Measurements from ENCODE around the gene RACGAP1. TPM values are rescaled to one million over a fixed set of nuclear protein-coding genes. Genes with fewer than 3 reads are reported as not detected.

The RACGAP1 gene
- total and polyA plus RNA-seq, 2 experiments from 2014 or later: 19.0 to 52.8 TPM

GRCh38 chr12:50065726-50066310, 40.5 kb upstream of the RACGAP1 start:
- Histone ChIP-seq H4K20me1 (replicated peaks; ENCODE audit: insufficient read depth) (no peaks in the 10 kb centered on the region), H3K9me2 (ENCODE audit: insufficient read depth) (no peaks in the 10 kb centered on the region), H2AFZ (no peak overlapping the region), H3K27me3 (ENCODE audit: insufficient read depth) (peaks cover 14% of the 10 kb centered on the region), H3K4me2 (no peak overlapping the region), H3K27ac (ENCODE audit: low read depth) (no peak overlapping the region), H3K79me2 (replicated peaks; ENCODE audit: insufficient read depth) (no peaks in the 10 kb centered on the region), H3F3A (replicated peaks; ENCODE audit: low read depth) (no peaks in the 10 kb centered on the region), H3K4me1 (ENCODE audit: insufficient read depth) (peaks cover 3% of the 10 kb centered on the region; the same call in 1 of the 2 replicates), H3K4me3 (no peak overlapping the region), H3K36me3 (ENCODE audit: insufficient read depth) (no peaks in the 10 kb centered on the region)
- no peaks in the 10 kb centered on the region for H3K9me3 Mint-ChIP-seq
- H3K4me3 Mint-ChIP-seq: no peak overlapping the region
- TF ChIP-seq STAT1 (IDR thresholded peaks at IDR 0.05; ENCODE audit: unreplicated experiment): no peak
- TF ChIP-seq EZH2 (IDR thresholded peaks at IDR 0.05; ENCODE audit: low read depth, unreplicated experiment): no peak
- no peak for TF ChIP-seq NANOG (IDR thresholded peaks at IDR 0.05; ENCODE audit: borderline replicate concordance)
- no peak for TF ChIP-seq ZNF114 (CRISPR knock-in tag; IDR thresholded peaks at IDR 0.05)
- no peak for TF ChIP-seq JUNB (IDR thresholded peaks at IDR 0.05; ENCODE audit: unreplicated experiment)
- TF ChIP-seq CTCF (conservative IDR thresholded peaks at IDR 0.05; ENCODE audit: low read depth in 2 of 2): no peak
- no peak for TF ChIP-seq EZH2phosphoT487 (IDR thresholded peaks at IDR 0.05; ENCODE audit: unreplicated experiment)
- ATAC-seq (no peak), DNase-seq (ENCODE audit: low spot score) (no peak)
- no peak overlapping the region for H3K27ac Mint-ChIP-seq
- H3K27me3 Mint-ChIP-seq (ENCODE audit: insufficient read depth, low read depth, poor library complexity): peaks cover 2% of the 10 kb centered on the region
- H3K36me3 Mint-ChIP-seq (ENCODE audit: low read depth): no peaks in the 10 kb centered on the region; the same call in 2 of the 3 replicates
- peaks cover 12% of the 10 kb centered on the region for H3K4me1 Mint-ChIP-seq

GRCh38 chr12:50062728-50063460, 37.6 kb upstream of the RACGAP1 start:
- Histone ChIP-seq H4K20me1 (replicated peaks; ENCODE audit: insufficient read depth) (no peaks in the 10 kb centered on the region), H3K9me2 (ENCODE audit: insufficient read depth) (no peaks in the 10 kb centered on the region), H3K27me3 (ENCODE audit: insufficient read depth) (peaks cover 44% of the 10 kb centered on the region), H3F3A (replicated peaks; ENCODE audit: low read depth) (no peaks in the 10 kb centered on the region), H3K27ac (ENCODE audit: low read depth) (no peak overlapping the region), H3K4me1 (ENCODE audit: insufficient read depth) (peaks cover 3% of the 10 kb centered on the region; the same call in 1 of the 2 replicates), H3K36me3 (ENCODE audit: insufficient read depth) (no peaks in the 10 kb centered on the region), H3K79me2 (replicated peaks; ENCODE audit: insufficient read depth) (no peaks in the 10 kb centered on the region), H2AFZ (no peak overlapping the region), H3K4me3 (no peak overlapping the region), H3K4me2 (no peak overlapping the region)
- Mint-ChIP-seq H3K27ac (no peak overlapping the region), H3K36me3 (ENCODE audit: low read depth) (no peaks in the 10 kb centered on the region; the same call in 2 of the 3 replicates), H3K27me3 (ENCODE audit: insufficient read depth, low read depth, poor library complexity) (peaks cover 23% of the 10 kb centered on the region), H3K4me1 (peaks cover 12% of the 10 kb centered on the region; the same call in 2 of the 3 replicates), H3K9me3 (no peaks in the 10 kb centered on the region), H3K4me3 (no peak overlapping the region)
- no peak for TF ChIP-seq ZNF462 (CRISPR knock-in tag; IDR thresholded peaks at IDR 0.05)
- peak in 1 of 2 experiments; percentile 14; a peak in 1 of 4 replicates for TF ChIP-seq CTCF (conservative IDR thresholded peaks at IDR 0.05; ENCODE audit: low read depth in 2 of 2)
- DNase-seq (ENCODE audit: low spot score) (no peak), ATAC-seq (peak; percentile 17)

Measured in GM23338 (cell line).